Transverse colon (tissue), 4 donors: Measurements from ENCODE around the gene RFX1. TPM values are rescaled to one million over a fixed set of nuclear protein-coding genes. Genes with fewer than 3 reads are reported as not detected.
"Not testable (repeated sequence)": the region's sequence is repeated elsewhere in the genome, so short reads cannot be mapped to it uniquely, and the experiment has no call there.

Experiments
- DNase-seq: peaks from one replicate; pipeline ENCODE4 v3.0.0-alpha.2; 2019
- H3K27ac ChIP-seq, 4 donors: fragments of 200-600 bp; sonication (generic); 2 replicates each; pipeline ENCODE4 v1.5.1; 2016 to 2018; ENCODE audit warnings: inconsistent platforms in 4 of 4
- H3K27me3 ChIP-seq: fragments of 200-600 bp; sonication (generic); 2 replicates; pipeline ENCODE4 v1.5.1; 2017; ENCODE audit warnings: inconsistent platforms
- H3K36me3 ChIP-seq, 4 donors: fragments of 200-600 bp; sonication (generic); 2 replicates each; pipeline ENCODE4 v1.5.1; 2017 to 2019; ENCODE audit warnings: inconsistent platforms in 4 of 4
- H3K4me1 ChIP-seq, 4 donors: fragments of 200-600 bp; sonication (generic); 2 replicates each; pipeline ENCODE4 v1.5.1; 2017 to 2020; ENCODE audit warnings: inconsistent platforms in 4 of 4
- H3K4me3 ChIP-seq, 4 donors: fragments of 200-600 bp; sonication (generic); 1 replicate in 1 of 4; 2 replicates in 3 of 4; pipeline versions ENCODE4 v1.5.1 to v1.6.1; 2017 to 2019; ENCODE audit warnings: inconsistent platforms in 4 of 4
- H3K9me3 ChIP-seq, 2 donors: fragments of 200-600 bp; sonication (generic); 2 replicates each; pipeline ENCODE4 v1.5.1; 2017 to 2019; ENCODE audit warnings: inconsistent platforms in 2 of 2
- EP300 ChIP-seq: sonication (generic); formaldehyde crosslinking; IDR thresholded peaks from one replicate; pipeline ENCODE4 v1.6.1; 2017; ENCODE audit warnings: antibody characterized with exemption, low read depth
- POLR2A ChIP-seq: fragments of 450-650 bp; IDR thresholded peaks from one replicate; pipeline ENCODE4 v1.6.1; 2016; ENCODE audit warnings: antibody characterized with exemption, mild to moderate bottlenecking, moderate library complexity
- POLR2AphosphoS5 ChIP-seq, 3 donors: sonication (generic); formaldehyde crosslinking; IDR thresholded peaks; one replicate each; pipeline ENCODE4 v1.6.1; 2016; ENCODE audit warnings: antibody characterized with exemption in 3 of 3
- WGBS, 2 donors: methylation state at CpG; one replicate each; pipeline ENCODE4 v1.1.5; 2018; ENCODE audit warnings: low coverage in 1 of 2; 5-methylcytosine and 5-hydroxymethylcytosine counted together
- in situ Hi-C, 4 donors: fragments of 200-750 bp; cut with MboI; loops; one replicate each; pipeline versions ENCODE4 v1.15.0 to v1.15.1; 2017; ENCODE audit warnings: low sequenced_read_pairs in 3 of 4, low pct_ligation_motif_present in 1 of 4, low pct_unique_long_range_greater_than_20kb in 1 of 4
- intact Hi-C: fragments of 100-400 bp; cut with DNase I; formaldehyde crosslinking; loops from one replicate; pipeline ENCODE4 v1.15.1; 2023; ENCODE audit warnings: low total_unique reads
- total RNA-seq, 4 donors: library from RNA; depleted of rRNA; stranded (reverse); fragments of >200 nt; gene quantifications; one replicate each; pipeline ENCODE4 v1.1.0, GENCODE V29; 2016
- TF ChIP-seq, protein P1 (sequence below), 5 experiments: fragments of 200-600 bp in 3 of 5; fragments of 450-650 bp in 2 of 5; sonication (generic) in 3 of 5; IDR thresholded peaks; 1 replicate in 2 of 5; 2 replicates in 3 of 5; pipeline ENCODE4 v1.5.1; 2016 to 2017; ENCODE audit warnings: antibody characterized with exemption in 5 of 5, inconsistent platforms in 3 of 5, mild to moderate bottlenecking in 2 of 5, moderate library complexity in 1 of 5

Gene RFX1
- total RNA-seq, 4 donors from 2014 or later = 3.7 to 9.0 (median 8.1) TPM

DNA sequence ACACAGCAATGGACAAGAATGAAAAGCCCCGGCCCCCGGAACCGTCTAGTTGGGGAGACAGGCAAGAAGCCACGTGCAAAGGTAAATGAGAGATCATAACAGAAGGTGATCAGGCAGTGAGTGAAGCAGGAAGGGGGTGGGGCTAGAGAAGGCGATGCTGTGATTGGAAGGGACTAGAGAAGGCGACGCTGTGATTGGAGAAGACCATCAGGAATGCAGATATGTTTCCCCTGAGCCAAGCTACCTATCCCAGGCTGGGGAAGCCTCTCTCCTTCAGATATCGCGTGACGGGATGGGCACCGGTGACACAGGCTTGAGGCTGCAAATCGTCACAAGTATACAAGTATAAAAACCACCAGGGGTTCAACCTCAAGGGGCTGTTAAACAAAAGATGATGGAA lies 32.0 kb downstream of the RFX1 start:
- Histone ChIP-seq H3K9me3 (no peaks in the 10 kb centered on the region), H3K27me3 (no peaks in the 10 kb centered on the region), H3K4me1 (peaks cover 1 to 9% (median 5%) of the 10 kb centered on the region in 4 donors), H3K36me3 (peaks cover 0 to 10% (median 0%) of the 10 kb centered on the region in 4 donors), H3K27ac (no peak overlapping the region), H3K4me3 (no peak overlapping the region)
- 60 to 67% methylated on average over 10 to 12 of the region's 12 CpGs for WGBS, 2 donors
- intact Hi-C loops = no loop called here
- in situ Hi-C loops = no loop called here
- no peak for TF ChIP-seq POLR2A
- no peak for TF ChIP-seq POLR2AphosphoS5 (IDR thresholded peaks at IDR 0.05)
- TF ChIP-seq, protein P1, sequence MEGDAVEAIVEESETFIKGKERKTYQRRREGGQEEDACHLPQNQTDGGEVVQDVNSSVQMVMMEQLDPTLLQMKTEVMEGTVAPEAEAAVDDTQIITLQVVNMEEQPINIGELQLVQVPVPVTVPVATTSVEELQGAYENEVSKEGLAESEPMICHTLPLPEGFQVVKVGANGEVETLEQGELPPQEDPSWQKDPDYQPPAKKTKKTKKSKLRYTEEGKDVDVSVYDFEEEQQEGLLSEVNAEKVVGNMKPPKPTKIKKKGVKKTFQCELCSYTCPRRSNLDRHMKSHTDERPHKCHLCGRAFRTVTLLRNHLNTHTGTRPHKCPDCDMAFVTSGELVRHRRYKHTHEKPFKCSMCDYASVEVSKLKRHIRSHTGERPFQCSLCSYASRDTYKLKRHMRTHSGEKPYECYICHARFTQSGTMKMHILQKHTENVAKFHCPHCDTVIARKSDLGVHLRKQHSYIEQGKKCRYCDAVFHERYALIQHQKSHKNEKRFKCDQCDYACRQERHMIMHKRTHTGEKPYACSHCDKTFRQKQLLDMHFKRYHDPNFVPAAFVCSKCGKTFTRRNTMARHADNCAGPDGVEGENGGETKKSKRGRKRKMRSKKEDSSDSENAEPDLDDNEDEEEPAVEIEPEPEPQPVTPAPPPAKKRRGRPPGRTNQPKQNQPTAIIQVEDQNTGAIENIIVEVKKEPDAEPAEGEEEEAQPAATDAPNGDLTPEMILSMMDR (IDR thresholded peaks at IDR 0.05) = no peak
- no peak for TF ChIP-seq EP300
- DNase-seq = no peak

GRCh38 chr19:13973479-13973878 lies 32.6 kb downstream of the RFX1 start:
- H3K4me3 ChIP-seq, H3K27me3 ChIP-seq, H3K4me1 ChIP-seq, H3K27ac ChIP-seq, in situ Hi-C loops, DNase-seq, H3K9me3 ChIP-seq, intact Hi-C loops: not testable (repeated sequence)
- 86 to 95% methylated on average over 1 to 3 of the region's 3 CpGs for WGBS, 2 donors
- H3K36me3 ChIP-seq = peaks cover 0 to 15% (median 0%) of the 10 kb centered on the region in 4 donors

- Histone ChIP-seq H3K4me1 (no peaks in the 10 kb centered on the region), H3K27ac (no peak overlapping the region), H3K9me3 (no peaks in the 10 kb centered on the region), H3K27me3 (no peaks in the 10 kb centered on the region), H3K4me3 (no peak overlapping the region), H3K36me3 (peaks cover 0 to 15% (median 0%) of the 10 kb centered on the region in 4 donors)
- DNase-seq = no peak
- intact Hi-C loops (no loop called here), in situ Hi-C loops (no loop called here)
- WGBS, 2 donors = 91% methylated on average over 24 of the region's 37 CpGs; no CpG with 5 or more reads in 1 of the 2 donors
- TF ChIP-seq EP300 (no peak), POLR2AphosphoS5 (IDR thresholded peaks at IDR 0.05) (no peak), POLR2A (no peak)
- TF ChIP-seq, protein P1 (IDR thresholded peaks at IDR 0.05) = no peak
Observed at GRCh38 chr19:13972368-13973155, 33.6 kb downstream of the RFX1 start.

- H3K4me1 ChIP-seq, H3K9me3 ChIP-seq, intact Hi-C loops, in situ Hi-C loops, H3K4me3 ChIP-seq, DNase-seq, H3K27ac ChIP-seq, H3K27me3 ChIP-seq: not testable (repeated sequence)
- peaks cover 0 to 15% (median 3%) of the 10 kb centered on the region in 4 donors for H3K36me3 ChIP-seq
- 88 to 93% methylated on average over 3 to 15 of the region's 15 CpGs for WGBS, 2 donors
Observed at GRCh38 chr19:13971868-13972267, 34.3 kb downstream of the RFX1 start.

GRCh38 chr19:13969897-13970296 lies 36.2 kb downstream of the RFX1 start:
- intact Hi-C loops (no loop called here), in situ Hi-C loops (no loop called here)
- H3K27ac ChIP-seq = no peak overlapping the region
- peaks cover 0 to 15% (median 5%) of the 10 kb centered on the region in 4 donors for H3K36me3 ChIP-seq
- 94% methylated on average over 18 of the region's 18 CpGs; no CpG with 5 or more reads in 1 of the 2 donors for WGBS, 2 donors
- DNase-seq = no peak
- H3K4me3 ChIP-seq = no peak overlapping the region
- no peaks in the 10 kb centered on the region for H3K9me3 ChIP-seq
- H3K27me3 ChIP-seq = no peaks in the 10 kb centered on the region
- TF ChIP-seq EP300 (no peak), POLR2AphosphoS5 (IDR thresholded peaks at IDR 0.05) (no peak), POLR2A (no peak)
- TF ChIP-seq, protein P1 (IDR thresholded peaks at IDR 0.05) = no peak
- no peaks in the 10 kb centered on the region for H3K4me1 ChIP-seq
